T-helper 17 cell (primary cell): ENCODE measurements around the gene LRMDA. TPM values are rescaled to one million over a fixed set of nuclear protein-coding genes. Genes with fewer than 3 reads are reported as not detected.

ENCODE experiments used
- ATAC-seq: fragments of 150-1000 bp; cut with Tn5 transposase; 2 replicates; pipeline ENCODE4 v1.10.0; 2021; ENCODE audit warnings: mild to moderate bottlenecking, moderate library complexity
- DNase-seq, 3 donors: peaks; one replicate each; pipeline versions ENCODE4 v3.0.0 to v3.0.0-alpha.2; 2020 to 2021
- H3K9me3 ChIP-seq: one replicate; pipeline ENCODE4 v1.7.0; 2013; ENCODE audit warnings: low read length, mild to moderate bottlenecking; ENCODE audit not compliant: control insufficient read depth, poor library complexity, severe bottlenecking
- H3K27ac Mint-ChIP-seq: one replicate; pipeline ENCODE4 v1.8.0; 2022; ENCODE audit warnings: mild to moderate bottlenecking, moderate library complexity, mixed read lengths
- H3K27me3 Mint-ChIP-seq: one replicate; pipeline ENCODE4 v1.8.0; 2022; ENCODE audit warnings: mixed read lengths
- H3K36me3 Mint-ChIP-seq: one replicate; pipeline ENCODE4 v1.8.0; 2022; ENCODE audit warnings: low read depth, mixed read lengths
- H3K4me1 Mint-ChIP-seq: one replicate; pipeline ENCODE4 v1.8.0; 2022; ENCODE audit warnings: mild to moderate bottlenecking, mixed read lengths
- H3K4me3 Mint-ChIP-seq: one replicate; pipeline ENCODE4 v1.8.0; 2022; ENCODE audit warnings: mild to moderate bottlenecking, moderate library complexity, mixed read lengths
- total RNA-seq, 4 donors: library from RNA in 2 of 4; stranded (reverse) in 2 of 4; gene quantifications; one replicate each; pipeline ENCODE4 v1.2.3 and lab custom pipeline; 2022 to 2026

The LRMDA gene
- total RNA-seq, 2 donors from 2014 or later: not detected

GRCh38 chr10:75663947-75664664 is 232.7 kb downstream of the LRMDA start:
- Mint-ChIP-seq H3K4me3 (no peak overlapping the region), H3K27me3 (peaks cover 25% of the 10 kb centered on the region), H3K4me1 (no peaks in the 10 kb centered on the region), H3K36me3 (no peaks in the 10 kb centered on the region), H3K27ac (no peak overlapping the region)
- H3K9me3 ChIP-seq: no peaks in the 10 kb centered on the region
- DNase-seq: no peak
- ATAC-seq: no peak

GRCh38 chr10:75664968-75665367 is 233.5 kb downstream of the LRMDA start:
- H3K9me3 ChIP-seq: no peaks in the 10 kb centered on the region
- H3K4me1 Mint-ChIP-seq: no peaks in the 10 kb centered on the region
- no peak for ATAC-seq
- no peaks in the 10 kb centered on the region for H3K36me3 Mint-ChIP-seq
- H3K4me3 Mint-ChIP-seq: no peak overlapping the region
- peaks cover 23% of the 10 kb centered on the region for H3K27me3 Mint-ChIP-seq
- no peak overlapping the region for H3K27ac Mint-ChIP-seq
- DNase-seq: no peak

GRCh38 chr10:75665707-75666106 is 234.3 kb downstream of the LRMDA start:
- Mint-ChIP-seq H3K4me1 (no peaks in the 10 kb centered on the region), H3K27ac (no peak overlapping the region), H3K27me3 (peaks cover 25% of the 10 kb centered on the region), H3K4me3 (no peak overlapping the region), H3K36me3 (no peaks in the 10 kb centered on the region)
- H3K9me3 ChIP-seq: no peaks in the 10 kb centered on the region
- DNase-seq (no peak), ATAC-seq (no peak)

GRCh38 chr10:75672111-75672671 is 240.8 kb downstream of the LRMDA start:
- Mint-ChIP-seq H3K4me1 (no peaks in the 10 kb centered on the region), H3K4me3 (no peak overlapping the region), H3K27me3 (peaks cover 51% of the 10 kb centered on the region), H3K36me3 (no peaks in the 10 kb centered on the region), H3K27ac (no peak overlapping the region)
- DNase-seq (no peak), ATAC-seq (no peak)
- no peaks in the 10 kb centered on the region for H3K9me3 ChIP-seq

DNA sequence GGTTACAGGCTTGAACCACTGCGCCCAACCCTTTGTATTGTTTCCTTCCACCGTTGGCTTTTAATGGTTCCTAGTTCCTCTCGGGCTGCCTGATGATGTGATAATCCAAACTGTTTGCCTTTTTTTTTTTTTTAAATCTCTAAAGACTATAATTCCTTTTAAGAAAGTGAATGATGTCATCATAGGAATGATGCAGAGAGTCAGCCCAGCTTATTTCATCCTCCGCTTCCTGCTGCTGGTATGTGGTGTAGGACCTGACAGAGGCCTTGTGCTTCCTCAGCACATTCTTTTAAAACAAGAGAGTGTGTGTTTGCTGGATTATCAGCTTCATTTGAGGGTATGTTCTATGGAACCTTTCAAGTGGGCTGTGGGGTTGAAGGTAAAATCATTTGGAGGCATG is 241.4 kb downstream of the LRMDA start:
- Mint-ChIP-seq H3K4me1 (no peaks in the 10 kb centered on the region), H3K27me3 (peaks cover 51% of the 10 kb centered on the region), H3K4me3 (no peak overlapping the region), H3K27ac (no peak overlapping the region), H3K36me3 (no peaks in the 10 kb centered on the region)
- ATAC-seq (no peak), DNase-seq (no peak)
- H3K9me3 ChIP-seq: no peaks in the 10 kb centered on the region

GRCh38 chr10:75677541-75677940 is 246.1 kb downstream of the LRMDA start:
- peaks cover 60% of the 10 kb centered on the region for H3K27me3 Mint-ChIP-seq
- DNase-seq (no peak), ATAC-seq (no peak)
- no peaks in the 10 kb centered on the region for H3K4me1 Mint-ChIP-seq
- H3K9me3 ChIP-seq: no peaks in the 10 kb centered on the region
- no peak overlapping the region for H3K27ac Mint-ChIP-seq
- no peaks in the 10 kb centered on the region for H3K36me3 Mint-ChIP-seq
- H3K4me3 Mint-ChIP-seq: no peak overlapping the region

DNA sequence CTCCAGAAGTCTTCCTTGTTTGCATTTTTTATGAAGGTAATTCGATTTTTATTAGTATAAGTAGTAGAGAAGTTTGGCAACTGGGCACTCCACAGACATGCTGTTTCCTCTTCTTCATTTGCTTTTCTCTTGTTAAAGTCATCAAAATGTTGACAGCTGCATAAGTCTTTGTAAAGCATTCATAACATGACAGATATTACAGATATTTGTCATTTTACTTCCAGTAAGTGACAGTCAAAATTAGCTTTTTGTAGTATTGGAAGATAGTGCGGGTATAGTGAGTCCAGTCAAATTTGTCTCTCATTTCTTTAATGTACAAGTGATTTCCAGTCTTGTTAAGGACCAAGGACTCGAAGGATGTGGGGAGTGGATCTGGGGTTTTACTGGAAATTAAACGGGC is 247.1 kb downstream of the LRMDA start:
- no peak for ATAC-seq
- Mint-ChIP-seq H3K36me3 (no peaks in the 10 kb centered on the region), H3K4me3 (no peak overlapping the region), H3K4me1 (no peaks in the 10 kb centered on the region), H3K27me3 (peaks cover 52% of the 10 kb centered on the region), H3K27ac (no peak overlapping the region)
- H3K9me3 ChIP-seq: no peaks in the 10 kb centered on the region
- no peak for DNase-seq

DNA sequence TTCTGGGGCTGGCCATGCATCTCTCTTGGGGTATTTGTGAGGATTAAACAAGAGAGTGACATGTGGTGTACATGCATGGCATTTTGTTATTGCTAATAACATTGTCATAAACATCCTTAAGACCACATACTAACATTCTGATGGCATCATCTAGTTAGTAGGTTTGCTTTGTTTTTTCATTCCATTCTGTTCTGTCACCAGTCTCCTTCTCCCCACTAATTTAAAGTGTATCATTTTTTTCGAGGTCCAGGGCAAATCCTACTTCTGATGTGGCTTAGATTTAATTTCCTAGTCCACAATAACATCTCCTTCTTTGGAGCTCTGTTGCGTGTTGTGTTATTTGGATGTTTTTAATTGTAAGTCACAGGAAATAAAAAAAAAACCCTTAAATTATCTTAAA is 248.1 kb downstream of the LRMDA start:
- H3K27ac Mint-ChIP-seq: no peak overlapping the region
- ATAC-seq (no peak), DNase-seq (no peak)
- no peaks in the 10 kb centered on the region for H3K36me3 Mint-ChIP-seq
- no peaks in the 10 kb centered on the region for H3K9me3 ChIP-seq
- H3K4me3 Mint-ChIP-seq: no peak overlapping the region
- H3K4me1 Mint-ChIP-seq: no peaks in the 10 kb centered on the region
- H3K27me3 Mint-ChIP-seq: peaks cover 45% of the 10 kb centered on the region

DNA sequence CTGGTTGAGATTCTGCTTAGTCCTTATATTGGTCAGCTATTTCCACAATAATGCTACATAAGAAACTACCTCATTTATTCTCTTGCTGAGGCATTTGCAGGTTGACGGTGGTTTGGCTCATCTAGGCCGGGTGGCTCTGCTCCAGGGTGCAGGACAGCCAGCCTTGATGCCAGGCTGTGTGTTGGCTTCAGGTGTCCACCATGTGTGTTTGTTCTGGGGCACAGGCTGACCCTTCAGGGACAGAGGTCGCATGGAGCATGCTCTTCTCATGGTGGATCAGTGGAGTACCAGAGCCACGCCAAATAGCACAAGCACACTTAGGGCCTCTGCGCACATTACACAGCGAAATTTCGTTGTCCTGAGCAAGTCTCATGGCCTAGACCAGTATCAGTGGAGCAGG is 249.9 kb downstream of the LRMDA start:
- Mint-ChIP-seq H3K27me3 (peaks cover 37% of the 10 kb centered on the region), H3K27ac (no peak overlapping the region), H3K4me3 (no peak overlapping the region), H3K36me3 (no peaks in the 10 kb centered on the region), H3K4me1 (no peaks in the 10 kb centered on the region)
- no peak for ATAC-seq
- H3K9me3 ChIP-seq: no peaks in the 10 kb centered on the region
- no peak for DNase-seq

DNA sequence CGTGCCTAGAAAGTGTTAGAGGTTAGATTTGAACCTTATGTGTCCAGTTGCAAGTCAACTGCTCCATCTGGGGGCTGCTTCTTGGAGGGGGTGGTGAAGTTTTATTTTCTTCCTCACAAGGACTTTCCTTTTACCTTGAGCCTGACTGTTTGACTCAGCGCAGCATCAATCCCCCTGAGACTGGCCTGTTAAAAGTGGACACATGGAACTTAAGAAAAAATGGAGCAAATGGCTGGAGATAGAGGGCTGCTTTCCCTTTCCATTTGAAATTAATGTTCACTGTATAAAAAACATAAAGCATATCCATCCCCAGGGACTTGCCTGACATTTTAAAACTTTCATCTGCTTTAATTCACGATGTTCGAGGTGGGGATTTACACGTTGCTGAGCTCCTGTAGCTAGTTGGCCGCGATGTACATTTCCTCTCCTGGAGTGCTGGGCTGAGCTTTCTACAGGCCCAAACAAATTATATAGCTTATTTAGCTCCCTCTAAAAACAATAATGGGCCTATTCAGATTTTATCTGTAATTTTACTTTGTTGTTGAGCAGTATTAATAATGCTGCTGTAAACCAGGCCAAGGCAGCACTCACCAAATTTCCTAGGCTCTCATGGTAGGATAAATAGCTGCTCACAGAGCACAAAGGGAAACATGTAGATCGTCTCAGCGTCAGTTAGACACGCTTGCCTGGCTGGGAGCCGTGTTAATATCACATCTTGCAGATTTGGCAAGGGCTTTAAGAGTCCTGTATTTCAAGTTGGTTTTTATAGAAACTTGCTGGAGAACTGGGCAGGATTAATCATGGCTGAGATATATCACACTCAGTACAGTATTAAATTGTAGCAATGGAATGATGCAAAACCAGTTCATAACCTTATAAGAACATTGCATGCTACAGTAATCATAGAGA is 251.5 kb downstream of the LRMDA start:
- no peaks in the 10 kb centered on the region for H3K4me1 Mint-ChIP-seq
- H3K36me3 Mint-ChIP-seq: no peaks in the 10 kb centered on the region
- no peaks in the 10 kb centered on the region for H3K9me3 ChIP-seq
- peaks cover 35% of the 10 kb centered on the region for H3K27me3 Mint-ChIP-seq
- DNase-seq (no peak), ATAC-seq (no peak)
- H3K27ac Mint-ChIP-seq: no peak overlapping the region
- no peak overlapping the region for H3K4me3 Mint-ChIP-seq

DNA sequence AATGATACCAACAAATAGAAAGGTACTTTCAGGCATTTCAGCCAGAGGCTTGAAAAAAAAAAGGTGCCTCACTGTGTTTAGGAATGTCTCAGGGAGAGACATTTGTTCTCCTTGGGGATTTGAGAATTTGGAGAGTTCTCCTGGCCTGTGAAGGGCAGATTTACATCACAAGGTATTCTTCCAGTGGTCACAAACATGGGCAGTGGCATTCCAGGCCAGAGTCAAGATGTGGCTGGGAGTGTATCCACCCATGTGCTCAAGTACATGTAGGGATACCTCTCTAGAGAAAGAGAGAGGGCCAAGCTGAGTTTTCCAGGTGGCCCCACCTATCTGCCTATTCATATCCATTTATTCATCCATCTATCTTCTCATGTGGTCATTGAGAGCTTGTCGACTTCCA is 253.8 kb downstream of the LRMDA start:
- H3K36me3 Mint-ChIP-seq: no peaks in the 10 kb centered on the region
- H3K4me3 Mint-ChIP-seq: no peak overlapping the region
- no peak overlapping the region for H3K27ac Mint-ChIP-seq
- ATAC-seq: no peak
- H3K27me3 Mint-ChIP-seq: peaks cover 16% of the 10 kb centered on the region
- no peak for DNase-seq
- H3K4me1 Mint-ChIP-seq: no peaks in the 10 kb centered on the region
- no peaks in the 10 kb centered on the region for H3K9me3 ChIP-seq

DNA sequence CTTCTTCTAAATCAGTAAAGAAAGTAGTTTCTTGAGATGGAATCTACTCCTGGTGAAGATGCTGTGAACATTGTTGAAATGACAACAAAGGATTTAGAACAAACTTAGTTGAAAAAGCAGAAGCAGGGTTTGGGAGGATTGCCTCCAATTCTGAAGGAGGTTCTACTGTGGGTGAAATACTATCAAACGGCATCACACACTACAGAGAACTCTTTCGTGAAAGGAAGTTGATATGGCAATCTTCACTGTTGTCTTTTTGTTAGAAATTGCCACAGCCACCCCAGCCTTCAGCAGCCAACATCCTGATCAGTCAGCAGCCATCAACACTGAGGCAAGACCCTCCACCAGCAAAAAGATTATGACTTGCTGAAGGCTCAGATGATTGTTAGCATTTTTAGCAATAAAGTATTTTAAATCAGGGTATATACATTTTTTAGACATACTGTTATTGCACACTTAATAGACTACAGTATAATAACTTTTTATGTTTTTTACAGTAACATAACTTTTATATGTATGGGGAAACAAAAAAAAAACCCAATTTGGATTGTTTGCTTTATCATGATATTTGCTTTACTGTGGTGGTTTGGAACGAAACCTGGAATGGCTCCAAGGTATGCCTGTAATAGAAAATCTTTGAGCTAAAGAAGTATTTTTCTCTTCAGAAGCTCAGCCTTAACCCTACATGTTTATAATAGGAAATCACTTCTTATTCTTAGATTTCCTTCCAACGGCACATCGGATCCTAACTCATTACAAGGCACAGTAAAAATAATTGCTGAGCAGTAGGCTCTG is 257.3 kb downstream of the LRMDA start:
- Mint-ChIP-seq H3K27ac (no peak overlapping the region), H3K4me1 (no peaks in the 10 kb centered on the region), H3K4me3 (no peak overlapping the region), H3K27me3 (peaks cover 26% of the 10 kb centered on the region), H3K36me3 (no peaks in the 10 kb centered on the region)
- DNase-seq: no peak
- no peak for ATAC-seq
- H3K9me3 ChIP-seq: no peaks in the 10 kb centered on the region

DNA sequence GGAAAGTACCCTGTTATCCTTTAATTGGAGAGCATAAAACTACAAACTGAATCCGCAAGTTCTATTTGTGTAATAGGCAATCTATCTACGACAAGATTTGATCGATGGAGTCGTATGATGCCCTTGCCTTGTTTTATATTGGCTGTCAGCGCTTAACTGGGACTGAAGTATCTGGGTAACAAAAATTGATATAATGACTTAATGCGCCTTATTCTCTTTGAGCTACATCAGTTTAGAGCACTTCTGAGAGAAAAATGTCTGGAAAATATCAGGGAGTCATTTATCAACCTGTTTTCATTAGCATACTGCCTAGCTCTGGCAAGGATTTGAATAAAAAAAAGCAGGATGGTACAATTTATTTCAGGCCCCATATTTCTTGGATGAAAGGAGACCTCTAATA is 262.1 kb downstream of the LRMDA start:
- ATAC-seq: no peak
- H3K27ac Mint-ChIP-seq: no peak overlapping the region
- H3K4me1 Mint-ChIP-seq: no peaks in the 10 kb centered on the region

More for the DNA sequence above, 262.1 kb downstream of the LRMDA start:
- DNase-seq: no peak
- peaks cover 35% of the 10 kb centered on the region for H3K27me3 Mint-ChIP-seq
- no peaks in the 10 kb centered on the region for H3K36me3 Mint-ChIP-seq
- H3K4me3 Mint-ChIP-seq: no peak overlapping the region
- H3K9me3 ChIP-seq: no peaks in the 10 kb centered on the region
